Measurements from ENCODE around the gene ERICH3.

- no peak for TF ChIP-seq POLR2A (IDR thresholded peaks at IDR 0.05; ENCODE audit: low read depth, low read length)
- TF ChIP-seq ELK1 (IDR thresholded peaks at IDR 0.05; ENCODE audit: low read depth, low read length), result no peak
- no peak for TF ChIP-seq CTCF (IDR thresholded peaks at IDR 0.05 in 2 of 3, conservative IDR thresholded peaks at IDR 0.05 in 1 of 3; ENCODE audit: control insufficient read depth in 2 of 3, extremely low read depth in 1 of 3, insufficient read depth in 1 of 3, low read depth in 3 of 3, low read length in 3 of 3)
- TF ChIP-seq CBX3 (IDR thresholded peaks at IDR 0.05; ENCODE audit: borderline replicate concordance, low read depth), result no peak
- no peak for TF ChIP-seq ZZZ3 (IDR thresholded peaks at IDR 0.05; ENCODE audit: control insufficient read depth, insufficient read length, low read depth)
- TF ChIP-seq USF1 (IDR thresholded peaks at IDR 0.05; ENCODE audit: borderline replicate concordance, extremely low read length, insufficient read depth, low read depth, low read length), result no peak
- TF ChIP-seq RELA (IDR thresholded peaks at IDR 0.05; ENCODE audit: borderline replicate concordance, partially characterized antibody), result no peak
- no peak for TF ChIP-seq FOS (IDR thresholded peaks at IDR 0.05; ENCODE audit: borderline replicate concordance, extremely low read depth, insufficient read length)
- TF ChIP-seq HDGF (IDR thresholded peaks at IDR 0.05), result no peak
- no peak for TF ChIP-seq ETV6 (conservative IDR thresholded peaks at IDR 0.05 in 1 of 2, IDR thresholded peaks at IDR 0.05 in 1 of 2; ENCODE audit: borderline replicate concordance in 1 of 2, low read depth in 1 of 2)
- no peak for TF ChIP-seq FOXM1 (IDR thresholded peaks at IDR 0.05; ENCODE audit: low read depth, low read length)
- no peak for TF ChIP-seq JUND (IDR thresholded peaks at IDR 0.05; ENCODE audit: low read depth, low read length)
- TF ChIP-seq ASH2L (IDR thresholded peaks at IDR 0.05; ENCODE audit: borderline replicate concordance, low read depth), result no peak
Measured at GRCh38 chr1:74650561-74650960, 23.0 kb downstream of the ERICH3 start.
